CD14-positive monocyte (primary cell): ENCODE measurements around the gene RETREG1. TPM values are rescaled to one million over a fixed set of nuclear protein-coding genes. Genes with fewer than 3 reads are reported as not detected.

Experiments used
- DNase-seq, 3 donors: peaks; one replicate each; pipeline ENCODE4 v3.0.0-alpha.2; 2011 to 2022
- H2AFZ ChIP-seq: 2 replicates; pipeline ENCODE4 v1.6.0; 2012; ENCODE audit warnings: mild to moderate bottlenecking, low read depth, low read length, inconsistent platforms; ENCODE audit not compliant: insufficient read depth, poor library complexity, severe bottlenecking
- H3K27ac ChIP-seq, 2 donors: 1 replicate in 1 of 2; 2 replicates in 1 of 2; pipeline ENCODE4 v1.5.1; 2012 to 2013; ENCODE audit warnings: low read length in 2 of 2, control low read depth in 1 of 2, inconsistent platforms in 1 of 2, low read depth in 1 of 2, mild to moderate bottlenecking in 1 of 2
- H3K27me3 ChIP-seq, 2 donors: one replicate each; pipeline versions ENCODE4 v1.6.0 to v1.6.1; 2011 to 2013; ENCODE audit warnings: low read length in 2 of 2; ENCODE audit not compliant: control insufficient read depth in 2 of 2, insufficient read depth in 2 of 2
- H3K36me3 ChIP-seq, 2 donors: replicated peaks in 1 of 2; 1 replicate in 1 of 2; 2 replicates in 1 of 2; pipeline versions ENCODE4 v1.5.1 to v1.6.1; 2012 to 2013; ENCODE audit warnings: low read length in 2 of 2, control low read depth in 1 of 2, inconsistent platforms in 1 of 2, mild to moderate bottlenecking in 1 of 2; ENCODE audit not compliant: insufficient read depth in 2 of 2, control insufficient read depth in 1 of 2
- H3K4me1 ChIP-seq, 2 donors: 1 replicate in 1 of 2; 2 replicates in 1 of 2; pipeline versions ENCODE4 v1.5.1 to v1.6.1; 2012 to 2013; ENCODE audit warnings: low read length in 2 of 2, control low read depth in 1 of 2, inconsistent platforms in 1 of 2, mild to moderate bottlenecking in 1 of 2, moderate library complexity in 1 of 2; ENCODE audit not compliant: insufficient read depth in 2 of 2, control insufficient read depth in 1 of 2
- H3K4me2 ChIP-seq: replicated peaks from 2 replicates; pipeline ENCODE3; 2012; ENCODE audit warnings: low read length, moderate library complexity, mild to moderate bottlenecking; ENCODE audit not compliant: poor library complexity, severe bottlenecking; ENCODE audit errors: extremely low read depth
- H3K4me3 ChIP-seq, 3 experiments: fragments of 200-600 bp in 1 of 3; sonication (generic) in 1 of 3; replicated peaks in 1 of 3; 1 replicate in 2 of 3; 2 replicates in 1 of 3; pipeline ENCODE4 v1.5.1; 2011 to 2013; ENCODE audit warnings: low read length in 3 of 3, mild to moderate bottlenecking in 3 of 3, control low read depth in 2 of 3, low read depth in 2 of 3, inconsistent platforms in 1 of 3, moderate library complexity in 1 of 3
- H3K79me2 ChIP-seq: 2 replicates; pipeline ENCODE4 v1.6.0; 2012; ENCODE audit warnings: mild to moderate bottlenecking, control low read depth, inconsistent platforms, low read length, moderate library complexity; ENCODE audit not compliant: insufficient read depth
- H3K9ac ChIP-seq: 2 replicates; pipeline ENCODE4 v1.6.0; 2017; ENCODE audit warnings: low read length, mild to moderate bottlenecking; ENCODE audit not compliant: insufficient read depth, poor library complexity, severe bottlenecking
- H3K9me3 ChIP-seq, 2 donors: replicated peaks in 1 of 2; 1 replicate in 1 of 2; 2 replicates in 1 of 2; pipeline versions ENCODE4 v1.5.1 to v1.6.1; 2012 to 2013; ENCODE audit warnings: low read length in 2 of 2, control low read depth in 1 of 2; ENCODE audit not compliant: control insufficient read depth in 1 of 2, insufficient read depth in 1 of 2
- H4K20me1 ChIP-seq: 2 replicates; pipeline ENCODE4 v1.6.0; 2012; ENCODE audit warnings: mild to moderate bottlenecking, low read length, control low read depth, moderate library complexity; ENCODE audit not compliant: insufficient read depth
- H3K27ac Mint-ChIP-seq, 7 donors: one replicate each; pipeline ENCODE4 v1.8.0; 2020; ENCODE audit warnings: mild to moderate bottlenecking in 7 of 7, mixed read lengths in 7 of 7, moderate library complexity in 6 of 7, inconsistent platforms in 2 of 7
- H3K27me3 Mint-ChIP-seq, 3 donors: one replicate each; pipeline ENCODE4 v1.8.0; 2021 to 2022; ENCODE audit warnings: low read depth in 3 of 3, mild to moderate bottlenecking in 3 of 3, mixed read lengths in 3 of 3, moderate library complexity in 3 of 3, inconsistent platforms in 1 of 3
- H3K36me3 Mint-ChIP-seq, 2 donors: one replicate each; pipeline ENCODE4 v1.8.0; 2020; ENCODE audit warnings: mixed read lengths in 2 of 2, inconsistent platforms in 1 of 2, mild to moderate bottlenecking in 1 of 2
- H3K4me1 Mint-ChIP-seq: one replicate; pipeline ENCODE4 v1.8.0; 2020; ENCODE audit warnings: mild to moderate bottlenecking, mixed read lengths
- H3K4me3 Mint-ChIP-seq, 2 donors: one replicate each; pipeline ENCODE4 v1.8.0; 2020; ENCODE audit warnings: mild to moderate bottlenecking in 2 of 2, mixed read lengths in 2 of 2, moderate library complexity in 1 of 2
- H3K9me3 Mint-ChIP-seq, 7 donors: one replicate each; pipeline ENCODE4 v1.8.0; 2020 to 2022; ENCODE audit warnings: mixed read lengths in 7 of 7, mild to moderate bottlenecking in 6 of 7, moderate library complexity in 6 of 7, inconsistent platforms in 2 of 7
- CTCF ChIP-seq: fragments of 200-600 bp; IDR thresholded peaks from one replicate; pipeline ENCODE4 v1.8.0; 2022; ENCODE audit warnings: antibody characterized with exemption, mild to moderate bottlenecking
- WGBS: methylation state at CpG from one replicate; pipeline ENCODE4 v1.1.5; 2013; ENCODE audit warnings: missing lambda C conversion rate; ENCODE audit not compliant: insufficient coverage; 5-methylcytosine and 5-hydroxymethylcytosine counted together
- intact Hi-C, 2 donors: fragments of 100-400 bp; cut with micrococcal nuclease; formaldehyde crosslinking; loops; one replicate each; pipeline versions ENCODE4 v1.15.0 to v1.15.1; 2023
- polyA plus RNA-seq, 3 donors: library from polyadenylated mRNA; depleted of rRNA in 1 of 3; unstranded in 2 of 3; stranded (reverse) in 1 of 3; fragments of 300-500 nt in 2 of 3; fragments of >200 nt in 1 of 3; fragmentation: Illumina TruSeq in 2 of 3; gene quantifications; 1 replicate in 2 of 3; 2 replicates in 1 of 3; pipeline ENCODE4 v1.2.3, GENCODE V29; 2012 to 2021

RETREG1 gene
- polyA plus RNA-seq, 3 donors: 3.5 to 6.4 (median 4.7) TPM

GRCh38 chr5:16582081-16582480 lies 34.7 kb downstream of the RETREG1 start:
- H3K4me1 Mint-ChIP-seq: no peaks in the 10 kb centered on the region
- H3K4me3 ChIP-seq: no peak overlapping the region
- no CpG with 5 or more reads among the region's 4 CpGs for WGBS
- H3K27ac Mint-ChIP-seq: no peak overlapping the region
- intact Hi-C loops: no loop called here
- DNase-seq: no peak
- peaks cover 0 to 3% (median 1%) of the 10 kb centered on the region in 3 donors for H3K27me3 Mint-ChIP-seq
- H3K27ac ChIP-seq: no peak overlapping the region
- no peak overlapping the region for H3K4me2 ChIP-seq
- no peaks in the 10 kb centered on the region for H4K20me1 ChIP-seq
- no peaks in the 10 kb centered on the region for H3K36me3 ChIP-seq
- no peaks in the 10 kb centered on the region for H3K79me2 ChIP-seq
- H3K4me1 ChIP-seq: no peaks in the 10 kb centered on the region
- peaks cover 0 to 3% (median 0%) of the 10 kb centered on the region in 7 donors for H3K9me3 Mint-ChIP-seq
- H2AFZ ChIP-seq: no peak overlapping the region
- no peaks in the 10 kb centered on the region for H3K27me3 ChIP-seq
- H3K36me3 Mint-ChIP-seq: no peaks in the 10 kb centered on the region
- no peak overlapping the region for H3K9ac ChIP-seq
- H3K4me3 Mint-ChIP-seq: no peak overlapping the region
- no peaks in the 10 kb centered on the region for H3K9me3 ChIP-seq
- TF ChIP-seq CTCF: no peak

- no peaks in the 10 kb centered on the region for H3K36me3 Mint-ChIP-seq
- H3K27ac ChIP-seq: no peak overlapping the region
- peaks cover 0 to 3% (median 0%) of the 10 kb centered on the region in 7 donors for H3K9me3 Mint-ChIP-seq
- no peaks in the 10 kb centered on the region for H3K79me2 ChIP-seq
- H3K27me3 ChIP-seq: no peaks in the 10 kb centered on the region
- H3K4me1 Mint-ChIP-seq: no peaks in the 10 kb centered on the region
- H3K9ac ChIP-seq: no peak overlapping the region
- peaks cover 1 to 3% (median 2%) of the 10 kb centered on the region in 3 donors for H3K27me3 Mint-ChIP-seq
- H3K4me2 ChIP-seq: no peak overlapping the region
- 100% methylated on average over 4 of the region's 6 CpGs for WGBS
- H3K36me3 ChIP-seq: no peaks in the 10 kb centered on the region
- intact Hi-C loops: no loop called here
- H2AFZ ChIP-seq: no peak overlapping the region
- no peak overlapping the region for H3K27ac Mint-ChIP-seq
- TF ChIP-seq CTCF: no peak
- H3K9me3 ChIP-seq: no peaks in the 10 kb centered on the region
- H3K4me3 Mint-ChIP-seq: no peak overlapping the region
- H4K20me1 ChIP-seq: no peaks in the 10 kb centered on the region
- no peaks in the 10 kb centered on the region for H3K4me1 ChIP-seq
- no peak overlapping the region for H3K4me3 ChIP-seq
- DNase-seq: no peak
Measured at GRCh38 chr5:16580382-16580781, 36.4 kb downstream of the RETREG1 start.
